GM18909 (cell line): ENCODE measurements around the gene CSTA.
A peak's percentile ranks its signal among the peaks of the same experiment; 100 is the strongest.

Experiments
- ATAC-seq: cut with Tn5 transposase; IDR thresholded peaks from one replicate; pipeline ENCODE4 v1.9.1; 2021; ENCODE audit warnings: mild to moderate bottlenecking; ENCODE audit not compliant: unreplicated experiment, poor library complexity

The CSTA gene, protein sequence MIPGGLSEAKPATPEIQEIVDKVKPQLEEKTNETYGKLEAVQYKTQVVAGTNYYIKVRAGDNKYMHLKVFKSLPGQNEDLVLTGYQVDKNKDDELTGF

GRCh38 chr3:122324871-122325323 is at the start of gene CSTA:
CSTA (plus strand) TSS chr3:122325248; CDS start chr3:122325293, 45 bp downstream.
- no peak for ATAC-seq

DNA sequence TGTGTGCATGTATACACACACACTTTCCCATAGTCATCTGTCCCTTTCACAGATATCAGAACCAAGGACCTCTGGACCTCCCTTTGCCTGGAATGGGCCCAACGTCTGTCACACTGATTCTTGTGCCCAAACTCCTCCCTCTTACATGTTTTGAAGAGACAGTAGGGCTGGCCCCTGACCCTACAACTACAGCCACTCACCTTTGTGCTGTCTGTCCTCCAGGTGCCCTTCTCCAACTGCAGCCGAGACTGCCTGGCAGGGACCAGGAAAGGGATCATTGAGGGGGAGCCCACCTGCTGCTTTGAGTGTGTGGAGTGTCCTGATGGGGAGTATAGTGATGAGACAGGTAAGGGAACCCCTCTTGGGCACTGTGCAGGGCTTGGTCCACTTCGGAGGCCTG is 43.2 kb upstream of the CSTA start:
- ATAC-seq, result no peak

- no peak for ATAC-seq
Measured at GRCh38 chr3:122283796-122284445, 41.1 kb upstream of the CSTA start.

- ATAC-seq, result no peak
Measured at GRCh38 chr3:122284486-122284885, 40.6 kb upstream of the CSTA start.

DNA sequence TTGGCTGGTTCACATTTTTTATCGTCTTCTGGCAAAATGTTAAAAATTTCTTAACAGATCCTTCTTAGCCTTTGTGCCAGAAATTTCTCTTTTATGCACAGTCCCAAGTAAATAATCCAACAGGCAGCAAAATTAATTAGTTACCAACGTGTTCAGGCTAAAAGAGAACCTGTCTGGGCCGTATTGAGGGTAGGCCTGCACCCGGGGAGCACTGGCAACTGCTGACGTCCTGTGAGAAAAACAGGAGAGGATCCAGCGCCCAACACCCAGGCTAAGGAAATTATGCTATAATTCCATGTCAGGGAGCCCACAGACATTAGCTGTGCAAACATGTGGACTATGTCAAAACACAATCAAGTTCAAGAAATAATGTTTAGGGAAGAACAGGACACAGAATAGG is 30.7 kb upstream of the CSTA start:
- no peak for ATAC-seq

DNA sequence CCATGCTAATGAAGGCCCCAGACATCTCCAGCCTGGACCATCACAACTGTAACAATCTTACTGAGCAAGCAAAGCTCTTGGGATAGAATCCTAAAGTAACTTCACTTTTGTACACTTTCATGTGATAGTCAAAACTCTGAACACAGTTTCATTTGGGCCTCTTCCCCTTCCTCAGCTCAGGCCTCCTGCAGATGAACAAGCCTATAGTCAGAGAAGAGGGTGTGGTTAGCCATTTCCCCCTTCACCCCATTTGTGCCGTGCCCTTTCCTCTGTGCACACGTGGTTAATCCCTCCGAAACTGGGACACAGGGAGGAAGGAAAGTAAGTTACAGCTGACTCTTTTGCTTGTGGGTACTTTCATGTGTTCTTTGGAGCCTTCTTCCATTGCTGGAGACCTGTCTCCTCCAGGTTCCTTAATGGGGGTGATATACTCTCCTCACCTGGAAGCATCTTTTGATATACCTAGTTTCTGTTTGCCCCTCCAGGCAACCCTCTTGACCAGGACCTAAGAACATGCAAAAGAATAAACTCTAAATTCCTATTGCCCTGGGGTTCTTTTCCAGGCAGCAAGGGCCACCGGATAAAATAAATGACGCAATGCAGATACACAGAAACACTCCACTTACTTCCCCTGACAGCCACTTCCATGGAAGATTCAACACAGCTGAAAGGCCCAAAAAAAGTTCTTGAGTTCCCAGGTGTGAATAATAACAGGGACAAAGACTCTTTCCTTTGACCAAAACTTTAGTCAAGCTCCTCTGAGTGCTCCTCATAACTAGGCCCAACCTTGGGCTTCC is 29.6 kb upstream of the CSTA start:
- no peak for ATAC-seq

DNA sequence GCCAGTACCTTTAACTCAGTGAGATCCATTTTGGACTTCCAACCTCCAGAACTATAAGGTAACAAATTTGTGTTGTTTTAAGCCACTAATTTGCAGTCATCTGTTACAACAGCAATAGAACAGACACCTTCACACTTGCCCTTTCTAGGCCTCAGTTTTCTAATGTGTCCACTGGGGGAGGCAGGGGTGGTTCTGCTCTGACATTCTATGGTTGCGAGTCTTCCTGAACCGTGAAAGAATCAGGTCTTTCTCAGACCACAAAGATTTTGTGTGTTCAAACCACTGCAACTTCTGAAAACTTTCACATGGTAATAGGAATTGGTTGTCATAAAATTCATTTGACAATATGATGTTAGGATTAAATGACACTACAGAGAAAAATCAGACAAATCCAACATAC is 26.8 kb upstream of the CSTA start:
- peak; percentile 74 for ATAC-seq

DNA sequence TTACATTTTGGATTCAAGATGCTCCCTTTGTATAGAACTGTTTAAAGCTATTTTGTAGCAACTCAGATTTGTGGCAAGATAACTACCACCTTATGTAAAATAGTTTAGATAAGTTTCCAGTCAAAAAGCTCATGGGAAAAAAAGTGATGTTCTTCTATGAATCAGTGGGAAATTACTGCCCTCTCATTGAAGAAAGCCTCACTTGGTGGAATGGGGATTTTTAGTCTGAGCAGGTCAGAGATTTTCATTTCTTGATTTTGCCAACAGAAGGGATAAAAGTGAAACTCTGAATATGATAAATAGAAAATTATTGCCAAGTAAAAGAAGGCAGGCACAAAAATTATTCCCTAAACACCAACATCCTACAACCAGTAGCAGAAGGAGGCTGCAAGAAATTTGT is 25.8 kb upstream of the CSTA start:
- no peak for ATAC-seq

- no peak for ATAC-seq
Measured at GRCh38 chr3:122299872-122300460, 25.1 kb upstream of the CSTA start.

- ATAC-seq, result peak; percentile 63
Measured at GRCh38 chr3:122301063-122301462, 24.0 kb upstream of the CSTA start.

- ATAC-seq, result no peak
Measured at GRCh38 chr3:122305818-122306621, 19.0 kb upstream of the CSTA start.

DNA sequence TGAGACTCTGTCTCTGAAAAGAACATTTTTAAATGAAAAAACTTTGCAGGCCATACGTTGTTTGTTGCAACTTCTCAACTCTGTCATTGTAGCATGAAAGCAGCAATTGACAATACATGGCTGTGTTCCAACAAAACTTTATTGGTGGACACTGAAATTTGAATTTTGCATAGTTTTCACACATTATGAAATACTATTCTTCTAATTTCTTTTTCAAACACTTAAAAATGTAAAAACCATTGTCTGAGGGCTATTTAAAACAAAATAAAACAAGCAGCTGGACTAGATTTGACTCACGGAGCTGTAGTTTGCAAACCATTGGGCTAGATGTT is 18.5 kb upstream of the CSTA start:
- ATAC-seq, result no peak

GRCh38 chr3:122307094-122307687 is 17.9 kb upstream of the CSTA start:
- no peak for ATAC-seq

DNA sequence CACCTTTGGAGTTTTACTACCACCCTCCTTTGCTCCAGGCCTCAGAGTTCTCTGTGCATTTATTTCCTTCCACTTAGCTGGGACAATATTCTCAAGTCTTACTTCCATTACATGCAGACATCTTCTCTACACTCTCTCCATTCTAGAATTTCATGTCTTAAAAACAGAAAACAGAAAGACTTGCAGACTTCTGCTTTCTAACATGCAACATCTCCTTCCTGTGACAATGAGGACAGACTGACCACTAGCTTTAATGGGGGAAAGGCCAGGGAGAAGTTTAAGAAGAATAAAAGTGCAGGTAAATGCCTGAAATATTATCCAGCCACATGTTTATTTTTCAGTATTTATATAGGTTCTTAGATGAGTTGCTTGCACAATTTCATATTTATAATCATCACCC is 17.1 kb upstream of the CSTA start:
- no peak for ATAC-seq

DNA sequence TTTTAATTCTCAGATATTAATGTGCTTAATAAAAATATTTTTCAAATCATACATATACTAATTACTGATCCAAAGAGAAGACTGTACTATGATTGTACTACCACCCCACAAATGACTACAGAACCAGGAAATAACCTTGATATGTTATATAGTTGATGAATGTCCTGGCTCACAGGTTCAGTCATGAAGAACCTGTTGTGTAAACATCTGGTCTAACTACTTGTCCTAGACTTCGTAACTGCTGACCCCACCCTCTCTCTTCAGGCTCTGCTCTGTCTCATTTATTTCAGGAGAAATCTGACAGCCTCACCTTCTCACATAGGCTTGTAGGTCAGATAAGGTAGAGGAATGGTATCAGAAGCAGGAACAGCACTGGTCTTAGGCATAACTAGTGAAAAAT is 14.7 kb upstream of the CSTA start:
- ATAC-seq, result no peak

DNA sequence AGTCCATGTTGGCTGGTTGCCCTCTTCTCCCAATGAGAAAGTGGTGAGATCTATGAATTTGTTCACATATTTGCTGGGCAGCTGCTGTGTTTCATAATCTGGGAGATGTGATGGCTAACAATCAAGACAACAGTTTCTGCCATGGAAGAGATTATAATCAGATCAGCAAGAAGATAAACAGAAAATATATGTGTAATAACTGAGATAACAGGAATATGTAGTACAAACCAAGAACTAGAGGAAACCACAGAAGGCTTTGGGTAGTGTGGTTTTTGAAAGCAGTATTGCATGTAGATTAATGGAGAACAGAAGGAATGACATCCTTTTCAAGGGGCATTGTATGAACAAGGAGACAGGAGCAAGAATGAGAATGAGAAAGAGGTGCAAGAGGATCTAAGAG is 12.2 kb upstream of the CSTA start:
- no peak for ATAC-seq

DNA sequence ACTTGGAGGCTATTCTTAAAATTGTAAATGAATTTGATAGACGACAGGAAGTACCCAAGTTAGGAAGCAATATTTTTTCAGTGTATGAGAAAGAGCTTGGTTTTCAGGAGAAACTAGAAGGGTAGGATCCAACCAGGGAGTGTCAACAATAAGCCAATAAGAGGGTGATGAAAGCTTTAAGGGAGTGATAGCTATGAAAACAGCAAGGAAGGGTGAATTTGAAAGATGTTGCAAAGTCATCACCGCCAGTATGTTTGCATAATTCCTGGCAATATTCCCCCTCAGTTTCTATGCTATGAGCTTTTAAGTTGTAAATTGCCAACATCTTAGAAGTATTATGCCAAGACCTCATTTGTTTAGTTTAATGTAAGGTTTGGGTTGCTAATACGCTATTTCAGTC is 11.8 kb upstream of the CSTA start:
- ATAC-seq, result no peak

DNA sequence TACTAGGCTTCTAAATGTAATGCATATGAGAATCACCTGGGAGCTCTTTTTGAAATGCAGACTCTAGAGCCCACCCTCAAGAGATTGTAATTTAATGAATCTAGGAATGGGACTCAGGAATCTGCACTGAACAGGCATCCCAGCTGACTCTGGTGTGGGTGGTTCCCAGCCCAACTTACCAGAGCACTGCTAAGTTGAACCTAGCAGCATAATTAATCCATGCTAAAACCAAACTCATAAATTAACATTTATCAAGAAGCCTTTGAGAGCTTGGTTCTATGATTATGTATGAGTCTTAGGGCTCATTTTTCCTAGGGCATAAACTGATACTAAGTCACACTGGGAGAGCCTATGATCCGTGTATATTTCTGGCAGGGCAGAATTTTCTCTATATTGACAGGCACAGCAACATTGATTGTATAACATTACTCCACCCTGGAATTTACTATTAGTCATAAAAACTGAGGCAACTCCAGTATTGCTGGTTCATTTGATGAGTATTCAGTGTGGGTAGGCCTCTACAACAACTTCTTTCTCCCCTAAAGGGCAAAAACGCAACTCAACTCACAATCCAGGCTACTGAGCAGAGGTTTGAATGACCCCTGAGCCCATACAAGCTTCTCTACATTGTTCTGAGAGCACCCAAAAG is 10.7 kb upstream of the CSTA start:
- no peak for ATAC-seq

GRCh38 chr3:122315619-122316018 is 9.4 kb upstream of the CSTA start:
- no peak for ATAC-seq

- no peak for ATAC-seq
Measured at GRCh38 chr3:122316368-122316767, 8.7 kb upstream of the CSTA start.
